ENCODE data around the gene XCL2.

XCL2 gene

DNA sequence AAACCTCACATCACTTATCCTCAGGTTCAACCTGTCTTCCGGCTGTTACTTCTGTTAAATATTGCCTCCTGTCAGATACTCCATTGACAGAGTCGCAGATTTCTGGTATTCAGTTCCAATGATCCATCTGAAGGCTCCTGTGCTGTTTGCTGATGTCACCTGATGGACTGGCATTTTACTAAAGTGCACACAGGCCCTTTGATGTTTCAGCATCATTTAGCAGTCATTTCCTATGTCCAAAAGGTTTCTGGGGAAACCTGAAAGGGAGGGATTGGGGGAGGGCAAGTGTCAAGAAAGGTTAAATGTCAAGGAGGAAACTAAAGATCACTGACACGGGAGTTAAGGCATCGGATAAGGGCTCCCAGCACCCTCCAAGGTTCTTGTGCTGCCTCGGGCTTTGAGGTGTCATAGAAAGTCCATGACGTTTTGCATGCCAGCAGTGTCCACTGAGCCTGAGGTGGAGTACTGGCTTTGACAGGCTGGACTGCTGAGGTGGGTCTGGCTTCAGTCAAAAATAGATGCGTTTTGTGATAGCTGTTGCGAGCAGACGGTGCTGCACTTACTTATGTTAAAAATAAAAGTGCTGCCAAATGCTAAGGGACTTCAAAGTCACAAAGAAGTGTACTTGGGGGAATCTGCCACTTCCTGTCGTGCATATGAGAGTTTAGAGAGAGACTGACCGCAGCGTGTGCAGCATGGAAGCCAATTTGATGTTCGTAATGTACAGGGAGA is 30.8 kb downstream of the XCL2 start:
- DNase-seq = no peak

DNA sequence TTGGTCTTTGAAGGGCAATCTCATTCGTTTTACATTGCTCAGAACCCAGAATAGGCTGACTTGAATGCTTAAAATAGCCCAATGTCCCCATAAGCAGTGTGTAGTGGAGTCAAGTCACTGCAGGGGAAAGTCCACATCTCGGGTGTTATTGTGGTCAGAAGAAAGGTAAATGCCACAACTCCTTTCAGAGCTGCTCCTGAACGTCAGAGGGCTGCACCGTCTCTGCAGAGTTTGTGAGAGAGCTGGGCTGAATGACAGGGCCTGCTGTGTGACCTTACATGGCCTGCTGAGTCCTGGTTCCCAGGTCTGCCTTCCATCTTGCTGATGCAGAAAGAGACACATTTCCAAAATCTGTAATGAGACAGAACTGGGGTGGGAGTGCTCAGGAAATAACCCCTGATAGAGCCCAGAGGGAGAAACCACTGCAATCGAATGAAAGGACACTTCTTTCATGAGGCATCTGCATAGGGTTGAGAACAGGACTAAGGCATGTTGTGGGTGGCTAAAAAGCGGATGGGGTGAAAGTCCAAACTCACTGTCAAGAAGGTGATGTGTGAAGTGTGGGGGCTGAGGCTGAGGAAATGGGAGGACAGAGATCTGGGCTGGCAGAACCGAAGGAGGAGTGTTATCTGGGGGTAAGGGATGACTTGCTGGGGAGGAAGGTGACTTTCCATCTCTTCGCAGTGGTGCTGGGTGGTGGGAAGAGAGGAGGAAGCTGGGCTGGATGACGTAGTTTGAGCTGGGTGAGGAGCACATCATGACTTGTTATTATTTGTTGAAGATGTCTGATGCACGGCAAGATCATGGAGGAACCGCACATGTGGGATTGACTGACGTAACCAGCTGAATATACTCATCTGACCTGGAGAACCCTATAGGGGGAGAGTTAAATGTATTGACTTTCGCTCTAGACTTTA is 33.7 kb downstream of the XCL2 start:
- DNase-seq = no peak

DNA sequence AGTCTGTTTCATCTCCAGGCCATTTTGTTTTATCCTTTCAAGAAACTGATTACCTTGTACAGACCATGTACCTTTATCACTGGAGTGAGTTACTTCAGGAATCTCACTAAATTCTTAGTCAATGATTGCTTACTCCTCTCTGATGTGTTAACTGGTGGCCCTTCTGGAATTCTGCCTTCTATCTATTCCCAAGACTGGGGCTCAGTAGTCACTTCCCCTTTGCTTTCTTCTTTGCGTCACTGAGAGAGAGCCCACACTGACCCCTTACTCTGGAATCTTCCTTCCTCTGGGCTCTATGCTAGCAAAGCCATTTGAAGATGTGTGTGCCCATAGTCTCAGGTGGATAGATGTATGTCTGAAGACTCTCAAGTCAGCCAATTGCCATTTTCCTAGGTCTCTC is 34.6 kb downstream of the XCL2 start:
- DNase-seq = no peak

DNA sequence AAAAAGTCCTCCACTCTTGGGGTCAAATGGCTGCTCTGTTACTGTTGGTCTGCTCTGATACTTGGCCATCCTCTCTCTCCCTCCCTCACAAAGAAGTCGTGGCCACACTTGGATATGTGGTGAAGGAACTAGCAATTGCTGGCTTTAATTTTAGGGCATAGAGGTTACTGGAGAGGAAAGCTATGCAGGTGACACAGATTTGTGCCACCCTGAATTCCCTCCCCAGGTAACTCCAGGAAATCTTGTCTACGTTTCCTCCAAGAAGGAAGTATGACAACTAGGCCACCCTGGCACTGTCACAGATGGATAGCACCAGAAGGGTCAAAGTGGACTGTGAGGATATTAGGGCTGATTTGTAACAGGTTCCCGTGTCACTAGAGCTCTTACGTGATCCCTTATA is 36.0 kb downstream of the XCL2 start:
- DNase-seq = no peak

DNA sequence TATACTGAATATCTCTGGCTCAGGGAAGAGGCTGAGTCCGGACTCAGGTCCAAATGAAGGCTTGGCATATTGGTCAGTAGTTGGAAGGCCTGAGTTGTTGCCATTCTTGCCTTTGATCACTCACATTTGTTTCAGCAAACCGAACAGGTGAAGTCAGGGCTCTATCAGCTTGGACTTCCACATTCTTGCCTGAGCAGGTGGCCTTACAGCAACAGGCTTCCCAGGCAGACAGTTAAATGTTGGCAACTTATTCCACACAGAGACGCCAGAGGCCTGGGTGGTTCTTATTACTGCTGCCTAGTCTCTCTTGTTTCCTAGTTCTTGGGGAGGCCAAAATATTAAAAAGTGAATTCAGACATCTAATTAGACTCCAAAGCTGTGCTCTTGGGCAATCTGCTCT is 36.6 kb downstream of the XCL2 start:
- no peak for DNase-seq

DNA sequence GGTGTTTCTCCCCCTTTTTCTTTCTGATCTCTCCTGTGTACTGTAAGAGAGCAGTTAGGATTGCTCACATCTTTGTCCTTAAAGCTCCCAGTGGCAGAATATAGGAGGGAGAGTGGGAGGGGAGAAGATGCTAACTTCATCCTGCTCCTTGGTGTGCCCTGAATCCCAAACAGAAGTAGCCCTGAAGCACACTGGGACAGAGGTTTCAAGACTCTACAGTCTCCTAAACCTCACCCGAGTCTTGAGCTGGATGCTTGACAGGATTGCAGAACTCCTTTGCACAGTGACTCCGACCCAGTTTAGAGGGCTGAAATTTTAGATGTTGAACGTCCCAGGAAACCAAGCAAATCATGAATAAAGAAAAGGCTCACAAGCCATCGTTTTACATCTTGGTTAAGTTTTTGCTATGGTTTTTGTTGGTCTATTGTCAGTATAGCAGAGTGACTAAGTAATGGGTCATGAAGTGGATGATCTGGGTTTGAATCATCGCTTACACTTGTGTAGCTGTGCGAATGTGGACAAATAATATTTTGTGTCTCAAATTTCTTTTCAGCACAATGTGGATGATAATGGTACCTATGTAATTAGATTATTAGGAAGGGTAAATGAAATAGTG is 37.5 kb downstream of the XCL2 start:
- no peak for DNase-seq

DNA sequence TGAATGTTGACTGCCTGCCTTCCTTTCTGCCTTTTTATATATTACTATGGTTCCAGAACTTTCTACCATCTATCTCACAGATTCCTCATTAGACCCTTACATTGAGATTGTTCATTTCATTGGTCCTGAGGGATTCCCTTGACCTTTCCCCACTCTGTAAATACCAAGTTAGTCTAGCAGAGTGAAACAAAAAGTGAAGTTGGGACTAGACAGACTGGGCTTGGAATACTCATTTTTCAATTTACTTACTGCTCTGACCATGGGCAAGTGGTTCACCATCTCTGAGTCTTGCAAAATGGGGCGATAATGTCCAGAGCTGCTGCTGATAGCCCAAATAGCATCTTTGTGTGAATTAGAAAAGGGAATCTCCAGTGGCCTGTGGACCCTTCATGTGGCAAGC is 38.8 kb downstream of the XCL2 start:
- no peak for DNase-seq

DNA sequence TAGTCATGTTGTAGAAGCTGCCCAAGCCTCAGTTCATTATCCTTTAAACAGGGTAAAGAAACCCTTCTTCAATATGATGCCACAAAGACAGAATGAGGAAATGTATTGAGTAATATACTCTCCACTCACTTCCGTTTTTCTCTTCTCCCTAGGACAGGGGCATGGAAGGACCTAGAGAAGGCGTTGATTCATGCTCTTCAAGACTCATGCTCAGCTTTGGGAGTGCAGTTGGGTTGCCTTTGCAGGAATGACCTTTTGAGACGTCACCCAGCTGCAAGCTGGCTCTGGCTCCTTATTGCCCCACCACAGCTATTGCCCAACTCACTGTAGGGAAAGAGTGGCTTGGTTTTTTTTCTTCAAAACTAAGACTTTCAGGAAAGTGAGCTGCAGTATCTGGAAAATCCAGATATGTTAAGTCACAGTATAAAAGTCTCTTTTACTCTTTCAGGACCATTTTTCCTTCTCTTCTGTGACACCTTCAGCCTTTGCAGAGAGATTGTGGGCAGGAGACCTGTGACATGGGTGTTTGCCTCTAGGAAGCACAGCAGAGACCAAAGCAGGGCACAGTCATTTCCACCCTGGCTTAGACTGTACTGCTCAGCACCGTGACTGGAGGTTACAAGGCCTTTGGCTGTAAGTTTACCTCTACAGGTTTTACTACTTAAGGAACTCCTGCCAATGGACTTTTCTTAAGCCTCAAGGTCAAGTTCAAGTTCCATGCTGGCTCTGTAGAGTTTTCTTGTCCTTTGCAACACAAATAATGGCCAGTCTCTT is 39.5 kb downstream of the XCL2 start:
- no peak for DNase-seq

DNA sequence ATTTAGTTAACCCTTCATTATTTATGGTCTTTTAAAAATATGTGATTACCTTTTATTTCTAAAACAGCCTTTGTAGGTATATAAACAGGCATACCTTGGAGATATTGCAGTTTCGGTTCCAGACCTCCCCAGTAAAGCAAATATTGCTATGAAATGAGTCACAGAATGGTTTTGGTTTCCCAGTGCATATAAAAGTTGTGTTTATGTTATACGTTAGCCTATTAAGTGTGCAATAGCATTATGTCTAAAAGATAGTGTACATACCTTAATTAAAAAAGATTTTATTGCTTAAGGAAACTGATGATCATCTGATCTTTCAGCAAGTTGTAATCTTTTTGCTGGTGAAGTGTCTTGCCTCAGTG is 44.1 kb downstream of the XCL2 start:
- DNase-seq = no peak

DNA sequence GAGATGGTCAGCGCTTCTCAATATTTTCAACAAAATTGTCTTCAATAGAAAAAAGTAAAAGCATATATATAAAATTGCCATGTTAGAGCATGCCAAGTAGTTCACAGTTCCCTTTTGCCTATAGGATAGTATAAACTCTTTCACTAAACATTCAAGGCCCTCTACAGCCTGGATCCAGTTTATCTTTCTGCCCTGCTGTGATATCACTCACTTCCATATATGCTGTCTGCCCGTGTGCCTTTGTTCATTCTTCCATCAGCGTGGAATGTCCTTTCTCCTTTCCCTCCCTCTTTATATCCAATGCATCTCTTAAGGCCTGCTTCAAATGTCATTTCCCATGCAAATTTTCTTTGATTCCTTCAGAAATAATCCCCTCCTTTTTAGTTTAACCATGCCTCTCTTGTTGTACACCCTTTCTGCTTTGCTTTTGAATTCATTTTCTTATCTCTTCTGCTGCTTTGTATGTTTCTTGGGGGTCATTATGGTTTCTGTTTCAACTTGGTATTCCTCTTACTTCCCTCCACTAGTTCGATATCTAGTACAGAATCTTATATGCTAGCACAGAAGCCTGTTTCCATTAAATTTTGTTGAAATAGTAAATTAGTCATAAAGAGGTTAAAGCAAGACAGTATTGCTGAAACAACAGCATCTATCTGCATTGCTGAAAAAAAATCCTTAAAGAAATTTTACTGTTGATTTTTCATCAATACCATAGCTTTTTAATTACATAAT is 44.7 kb downstream of the XCL2 start:
- no peak for DNase-seq

DNA sequence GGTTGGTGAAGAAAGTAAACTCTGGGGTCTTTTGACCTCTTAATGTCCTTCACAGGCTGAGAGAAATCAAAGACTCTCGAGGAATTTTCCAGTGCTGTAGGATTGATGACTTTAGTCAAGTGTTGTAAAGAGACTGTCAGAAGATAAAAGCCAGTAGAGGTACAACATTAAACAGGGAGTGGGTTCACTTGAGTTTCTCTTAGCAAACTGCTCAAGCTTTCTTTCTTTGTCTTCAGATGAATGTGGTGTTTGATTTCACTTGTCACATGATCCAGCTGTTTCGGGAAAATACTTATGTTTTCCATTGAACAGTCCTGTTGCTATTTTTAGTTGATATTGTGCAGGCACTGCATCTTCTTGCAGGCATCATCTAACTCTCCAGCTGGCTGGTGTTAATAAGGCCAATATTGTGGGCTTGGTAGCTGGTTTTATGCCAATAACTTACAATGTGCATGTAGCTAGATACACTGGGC is 45.6 kb downstream of the XCL2 start:
- no peak for DNase-seq

DNA sequence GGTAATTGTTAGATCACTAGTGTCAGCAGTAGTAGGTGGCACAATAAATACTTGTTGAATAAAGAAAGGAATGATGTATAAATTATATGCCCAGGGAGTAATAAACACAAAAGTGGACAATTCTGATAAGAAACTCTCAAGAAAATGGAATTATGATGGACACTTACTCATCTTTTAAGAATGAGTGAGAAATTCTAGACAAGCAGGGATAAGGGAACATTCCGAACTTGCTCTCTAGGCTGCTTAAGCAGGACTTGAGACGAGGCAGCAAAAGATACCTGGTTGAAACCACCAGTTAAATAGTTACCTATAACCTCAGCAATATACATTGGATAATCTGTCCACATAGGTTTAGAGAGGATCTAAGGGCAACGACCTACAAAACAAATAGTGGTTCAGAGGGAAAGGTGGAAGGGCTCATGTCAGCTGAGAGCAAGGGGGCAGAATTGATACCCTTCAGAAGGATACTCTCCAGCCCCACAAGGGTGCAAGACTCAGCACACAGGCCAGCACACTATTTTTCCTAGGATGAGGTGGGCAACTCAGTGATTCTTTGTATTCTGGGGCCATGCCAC is 46.3 kb downstream of the XCL2 start:
- no peak for DNase-seq

DNA sequence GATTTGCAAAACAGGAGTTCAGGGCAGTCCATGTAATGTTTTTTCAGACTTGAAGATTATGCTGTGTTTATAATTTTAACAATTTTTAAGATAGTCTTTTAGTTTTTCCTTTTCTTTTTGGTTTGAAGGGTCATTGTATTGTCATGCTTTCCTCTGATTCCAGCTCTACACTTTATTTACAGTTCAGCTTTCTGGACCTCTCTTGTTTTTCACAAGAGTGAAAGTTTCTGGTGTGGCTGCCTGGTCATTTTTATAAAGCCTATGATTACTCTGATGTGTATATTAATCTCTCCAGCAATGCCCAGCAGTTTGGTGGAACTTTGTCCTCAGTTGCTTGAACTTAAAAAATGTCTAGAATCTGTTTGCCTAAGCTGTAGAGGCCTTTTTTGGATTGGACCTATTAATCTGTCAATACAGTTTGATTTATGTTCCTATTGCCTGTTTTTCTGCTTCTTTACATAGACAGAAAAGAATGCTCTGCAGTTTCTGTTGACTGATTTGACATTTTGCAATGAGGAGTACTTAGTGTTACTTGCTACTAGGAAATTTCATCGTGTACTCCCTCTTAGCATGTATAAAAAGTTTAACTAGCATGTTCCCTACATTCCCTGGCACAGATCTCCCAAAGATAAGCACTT is 52.2 kb downstream of the XCL2 start:
- DNase-seq = no peak

All from NCI-H2081 treated with DMSO at 0.1 percent for 48 hours (cell line).